ENCODE data around the gene RTL3. TPM values are rescaled to one million over a fixed set of nuclear protein-coding genes. Genes with fewer than 3 reads are reported as not detected.

Gene RTL3
- total RNA-seq, 4 donors from 2014 or later: 0.67 TPM; not detected in 3

- no peaks in the 10 kb centered on the region for H3K4me1 ChIP-seq
- no peaks in the 10 kb centered on the region for H3K27me3 ChIP-seq
- ATAC-seq (no peak), DNase-seq (no peak)
- H3K36me3 ChIP-seq: no peaks in the 10 kb centered on the region
- intact Hi-C loops (cut with DNase I; ENCODE audit: low total_unique reads) (no loop called here), in situ Hi-C loops (cut with MboI; ENCODE audit: low sequenced_read_pairs in 4 of 4) (no loop called here)
- TF ChIP-seq CTCF (IDR thresholded peaks at IDR 0.05 in 4 of 5, conservative IDR thresholded peaks at IDR 0.05 in 1 of 5) (no peak), POLR2A (IDR thresholded peaks at IDR 0.05) (no peak)
- H3K4me3 ChIP-seq: no peak overlapping the region
- H3K9me3 ChIP-seq: no peaks in the 10 kb centered on the region
- no peak overlapping the region for H3K27ac ChIP-seq
Measured at GRCh38 chrX:78624426-78624825, 34.7 kb downstream of the RTL3 start.

- TF ChIP-seq CTCF (IDR thresholded peaks at IDR 0.05 in 4 of 5, conservative IDR thresholded peaks at IDR 0.05 in 1 of 5) (no peak), POLR2A (IDR thresholded peaks at IDR 0.05) (no peak)
- Histone ChIP-seq H3K9me3 (no peaks in the 10 kb centered on the region), H3K27me3 (no peaks in the 10 kb centered on the region), H3K27ac (no peak overlapping the region), H3K36me3 (no peaks in the 10 kb centered on the region), H3K4me1 (no peaks in the 10 kb centered on the region), H3K4me3 (no peak overlapping the region)
- DNase-seq (no peak), ATAC-seq (no peak)
- in situ Hi-C loops (cut with MboI; ENCODE audit: low sequenced_read_pairs in 4 of 4): no loop called here
- intact Hi-C loops (cut with DNase I; ENCODE audit: low total_unique reads): no loop called here
Measured at GRCh38 chrX:78622831-78623230, 36.3 kb downstream of the RTL3 start.

GRCh38 chrX:78619834-78620233 is 39.3 kb downstream of the RTL3 start:
- Histone ChIP-seq H3K4me1 (no peaks in the 10 kb centered on the region), H3K27ac (no peak overlapping the region), H3K4me3 (no peak overlapping the region), H3K27me3 (no peaks in the 10 kb centered on the region), H3K9me3 (no peaks in the 10 kb centered on the region), H3K36me3 (no peaks in the 10 kb centered on the region)
- DNase-seq (no peak), ATAC-seq (no peak)
- in situ Hi-C loops (cut with MboI; ENCODE audit: low sequenced_read_pairs in 4 of 4) (no loop called here), intact Hi-C loops (cut with DNase I; ENCODE audit: low total_unique reads) (no loop called here)
- TF ChIP-seq CTCF (IDR thresholded peaks at IDR 0.05 in 4 of 5, conservative IDR thresholded peaks at IDR 0.05 in 1 of 5) (no peak), POLR2A (IDR thresholded peaks at IDR 0.05) (no peak)

- ATAC-seq (no peak), DNase-seq (no peak)
- intact Hi-C loops (cut with DNase I; ENCODE audit: low total_unique reads): no loop called here
- no peak overlapping the region for H3K4me3 ChIP-seq
- H3K4me1 ChIP-seq: no peaks in the 10 kb centered on the region
- in situ Hi-C loops (cut with MboI; ENCODE audit: low sequenced_read_pairs in 4 of 4): no loop called here
- TF ChIP-seq POLR2A (IDR thresholded peaks at IDR 0.05): no peak
- no peak for TF ChIP-seq CTCF (IDR thresholded peaks at IDR 0.05 in 4 of 5, conservative IDR thresholded peaks at IDR 0.05 in 1 of 5)
- no peaks in the 10 kb centered on the region for H3K27me3 ChIP-seq
- no peaks in the 10 kb centered on the region for H3K36me3 ChIP-seq
- H3K9me3 ChIP-seq: no peaks in the 10 kb centered on the region
- no peak overlapping the region for H3K27ac ChIP-seq
Measured at GRCh38 chrX:78618987-78619386, 40.1 kb downstream of the RTL3 start.

- ATAC-seq (no peak), DNase-seq (no peak)
- no peaks in the 10 kb centered on the region for H3K36me3 ChIP-seq
- TF ChIP-seq POLR2A (IDR thresholded peaks at IDR 0.05): no peak
- TF ChIP-seq CTCF (IDR thresholded peaks at IDR 0.05 in 4 of 5, conservative IDR thresholded peaks at IDR 0.05 in 1 of 5): no peak
- no peaks in the 10 kb centered on the region for H3K9me3 ChIP-seq
- H3K27ac ChIP-seq: no peak overlapping the region
- H3K27me3 ChIP-seq: no peaks in the 10 kb centered on the region
- intact Hi-C loops (cut with DNase I; ENCODE audit: low total_unique reads) (no loop called here), in situ Hi-C loops (cut with MboI; ENCODE audit: low sequenced_read_pairs in 4 of 4) (no loop called here)
- H3K4me1 ChIP-seq: no peaks in the 10 kb centered on the region
- no peak overlapping the region for H3K4me3 ChIP-seq
Measured at GRCh38 chrX:78614264-78614663, 44.9 kb downstream of the RTL3 start.

All from gastrocnemius medialis (tissue), 4 donors.